ENCODE results near the gene RNU2-63P. TPM values are rescaled to one million over a fixed set of nuclear protein-coding genes. Genes with fewer than 3 reads are reported as not detected.

RNU2-63P gene
- total and polyA plus RNA-seq, 2 donors (not counting 1 experiment from before 2014, with no cell fraction given), result 9.3 TPM; not detected in 1

DNA sequence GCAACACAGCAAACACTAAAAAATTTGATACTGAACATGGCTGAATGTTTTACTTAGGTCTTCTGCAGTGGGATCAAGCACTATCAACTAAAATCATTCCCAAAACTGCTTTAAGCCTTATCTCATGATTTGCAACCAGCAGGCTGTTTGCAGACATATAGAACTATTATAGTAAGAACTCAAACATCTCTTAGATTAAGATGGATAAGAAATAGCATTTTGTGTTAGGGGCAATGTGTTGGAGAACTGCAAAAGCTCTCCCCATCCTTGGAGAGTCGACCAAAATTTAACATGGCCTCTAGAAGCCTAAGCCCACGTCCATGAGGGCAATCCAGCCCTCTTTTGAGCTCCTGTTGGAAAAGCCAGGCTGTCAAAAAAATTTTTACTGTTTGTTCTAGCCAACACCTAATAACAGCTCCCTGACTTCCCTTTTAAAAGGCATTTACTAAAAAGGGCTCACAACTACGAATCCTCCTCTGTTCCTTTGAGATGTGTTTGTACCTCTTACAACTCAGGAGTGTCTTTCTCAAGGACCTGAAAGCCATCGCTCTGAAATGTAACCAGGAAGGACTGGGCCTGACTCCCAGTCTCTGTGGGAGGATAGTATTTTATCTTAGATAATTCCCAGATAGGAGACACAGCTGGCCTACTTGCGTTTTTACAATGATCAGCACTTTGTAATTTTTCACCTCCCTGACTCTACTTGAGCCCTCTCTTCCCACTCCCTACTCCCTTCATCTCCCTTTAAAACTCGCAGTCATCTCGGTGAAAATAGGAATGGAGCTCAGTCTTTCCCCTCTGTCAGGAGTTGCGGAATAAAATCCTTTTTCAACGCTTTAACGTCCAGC is 37.8 kb upstream of the RNU2-63P start:
- H3K79me2 ChIP-seq (ENCODE audit: control insufficient read depth, insufficient read depth, low read length), result peaks cover 34% of the 10 kb centered on the region
- peak overlapping the region; percentile 94 for H3K9ac ChIP-seq (ENCODE audit: low read length)
- H3K4me1 Mint-ChIP-seq, result peaks cover 39% of the 10 kb centered on the region
- TF ChIP-seq, protein P1, sequence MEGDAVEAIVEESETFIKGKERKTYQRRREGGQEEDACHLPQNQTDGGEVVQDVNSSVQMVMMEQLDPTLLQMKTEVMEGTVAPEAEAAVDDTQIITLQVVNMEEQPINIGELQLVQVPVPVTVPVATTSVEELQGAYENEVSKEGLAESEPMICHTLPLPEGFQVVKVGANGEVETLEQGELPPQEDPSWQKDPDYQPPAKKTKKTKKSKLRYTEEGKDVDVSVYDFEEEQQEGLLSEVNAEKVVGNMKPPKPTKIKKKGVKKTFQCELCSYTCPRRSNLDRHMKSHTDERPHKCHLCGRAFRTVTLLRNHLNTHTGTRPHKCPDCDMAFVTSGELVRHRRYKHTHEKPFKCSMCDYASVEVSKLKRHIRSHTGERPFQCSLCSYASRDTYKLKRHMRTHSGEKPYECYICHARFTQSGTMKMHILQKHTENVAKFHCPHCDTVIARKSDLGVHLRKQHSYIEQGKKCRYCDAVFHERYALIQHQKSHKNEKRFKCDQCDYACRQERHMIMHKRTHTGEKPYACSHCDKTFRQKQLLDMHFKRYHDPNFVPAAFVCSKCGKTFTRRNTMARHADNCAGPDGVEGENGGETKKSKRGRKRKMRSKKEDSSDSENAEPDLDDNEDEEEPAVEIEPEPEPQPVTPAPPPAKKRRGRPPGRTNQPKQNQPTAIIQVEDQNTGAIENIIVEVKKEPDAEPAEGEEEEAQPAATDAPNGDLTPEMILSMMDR (IDR thresholded peaks at IDR 0.05), result no peak
- no peak for TF ChIP-seq EZH2 (IDR thresholded peaks at IDR 0.05; ENCODE audit: borderline replicate concordance, insufficient read depth, low read depth, low read length, poor library complexity, severe bottlenecking)
- intact Hi-C loops (cut with micrococcal nuclease), result loop anchor here (2.0 to 10.0 kb wide), 2 partner anchors 571 to 1431 kb away; partner anchors contain the start of genes EIF2AK3 and RNF103
- H3K36me3 ChIP-seq (replicated peaks in 1 of 2; ENCODE audit: control extremely low read depth in 1 of 2, control insufficient read depth in 1 of 2, extremely low read depth in 1 of 2, insufficient read depth in 2 of 2, low read length in 1 of 2), result peaks cover under 1 to 6% of the 10 kb centered on the region in 2 experiments
- H3K4me3 Mint-ChIP-seq, result peak overlapping the region; percentile 98
- H3K4me1 ChIP-seq (ENCODE audit: control insufficient read depth in 2 of 2, insufficient read depth in 2 of 2, low read length in 2 of 2), result peaks cover 20 to 22% of the 10 kb centered on the region in 2 donors
- peak overlapping the region; percentile 78 for H2AFZ ChIP-seq (ENCODE audit: insufficient read depth, low read depth, low read length, poor library complexity, severe bottlenecking)
- ATAC-seq (ENCODE audit: low read depth), result no peak
- ChIA-PET POLR2A (interaction anchor here (1.9 kb wide), 1 partner anchor 37 kb away, joined by 15 read pairs; the partner anchor contains the start of gene RNU2-63P), CTCF (interaction anchor here (0.6 to 1.6 kb wide), 5 partner anchors 14 to 1974 kb away, joined by 3 to 8 read pairs (median 3); no protein-coding TSS in a partner anchor)
- no peaks in the 10 kb centered on the region for H4K20me1 ChIP-seq (ENCODE audit: control insufficient read depth, insufficient read depth, low read length, poor library complexity, severe bottlenecking)
- no peaks in the 10 kb centered on the region for H3K27me3 ChIP-seq (replicated peaks in 1 of 4; ENCODE audit: control extremely low read depth in 1 of 4, control insufficient read depth in 3 of 4, insufficient read depth in 4 of 4, low read length in 3 of 4)
- peak overlapping the region; percentile 95 to 96 for H3K27ac ChIP-seq (ENCODE audit: low read length in 2 of 2)
- peak overlapping the region; percentile 97 for H3K27ac Mint-ChIP-seq
- peak overlapping the region; percentile 87 for H3K4me2 ChIP-seq (replicated peaks; ENCODE audit: low read depth, low read length, poor library complexity, severe bottlenecking)
- DNase-seq, result peak; percentile 19
- no peaks in the 10 kb centered on the region for H3K9me3 ChIP-seq (ENCODE audit: control extremely low read depth in 1 of 3, control insufficient read depth in 2 of 3, insufficient read depth in 1 of 3, low read length in 2 of 3)
- H3K27me3 Mint-ChIP-seq, result no peaks in the 10 kb centered on the region
- H3K4me3 ChIP-seq (ENCODE audit: control extremely low read depth in 1 of 5, extremely low read depth in 1 of 5, insufficient read depth in 1 of 5, low read depth in 2 of 5, low read length in 4 of 5), result peak overlapping the region; percentile 73 to 95 (median 89)
- 62% methylated on average over 7 of the region's 10 CpGs for WGBS (ENCODE audit: insufficient coverage)
- no peaks in the 10 kb centered on the region for H3K9me3 Mint-ChIP-seq (ENCODE audit: insufficient read depth)
